ENCODE data around the gene SH3BP2.
A peak's percentile ranks its signal among the peaks of the same experiment; 100 is the strongest.

The SH3BP2 gene

DNA sequence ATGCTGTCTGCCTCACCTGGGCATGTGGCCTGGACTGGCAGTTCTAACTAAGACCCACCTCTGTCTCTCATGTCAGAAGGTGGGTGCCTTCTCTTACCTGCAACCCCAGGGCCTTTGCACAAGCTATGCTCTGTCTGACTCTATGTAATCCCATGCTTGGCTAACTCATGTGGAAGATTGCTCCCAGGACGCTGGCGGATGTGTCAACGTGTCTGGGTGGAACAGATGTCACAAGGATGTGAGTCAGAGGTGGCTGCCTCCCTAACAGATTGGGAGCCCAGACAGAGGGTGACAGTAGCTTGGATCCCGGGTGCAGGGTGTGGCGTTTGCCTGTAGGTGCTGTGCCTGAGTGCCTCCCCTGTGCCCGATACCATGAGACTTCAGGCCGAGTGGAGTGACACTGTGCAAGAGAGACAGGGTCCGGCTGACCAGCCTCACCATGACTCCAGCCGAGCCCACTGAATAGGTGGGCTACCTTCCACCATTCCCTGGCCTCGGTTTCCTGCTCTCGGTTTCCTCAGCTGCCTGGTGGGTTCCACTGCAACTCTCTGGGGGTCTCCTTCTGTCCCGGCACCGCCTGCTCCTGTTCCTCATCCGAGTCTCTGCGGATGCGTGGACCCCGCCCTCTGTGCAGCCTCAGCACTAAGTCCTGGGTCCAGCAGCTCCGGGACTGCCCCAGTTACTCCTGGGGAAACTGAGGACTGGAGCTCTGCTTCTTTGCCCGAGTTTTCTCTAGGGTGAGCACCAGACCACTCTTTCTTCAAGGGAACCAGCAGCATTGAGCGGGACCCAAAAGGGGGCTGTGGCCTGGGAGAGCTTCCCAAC, 11.0 kb downstream of the SH3BP2 start:
- no peak for DNase-seq (ENCODE audit: low read depth in 3 of 3)

GRCh38 chr4:2804449-2804972, 11.6 kb downstream of the SH3BP2 start:
- DNase-seq (ENCODE audit: low read depth in 3 of 3) = no peak

DNA sequence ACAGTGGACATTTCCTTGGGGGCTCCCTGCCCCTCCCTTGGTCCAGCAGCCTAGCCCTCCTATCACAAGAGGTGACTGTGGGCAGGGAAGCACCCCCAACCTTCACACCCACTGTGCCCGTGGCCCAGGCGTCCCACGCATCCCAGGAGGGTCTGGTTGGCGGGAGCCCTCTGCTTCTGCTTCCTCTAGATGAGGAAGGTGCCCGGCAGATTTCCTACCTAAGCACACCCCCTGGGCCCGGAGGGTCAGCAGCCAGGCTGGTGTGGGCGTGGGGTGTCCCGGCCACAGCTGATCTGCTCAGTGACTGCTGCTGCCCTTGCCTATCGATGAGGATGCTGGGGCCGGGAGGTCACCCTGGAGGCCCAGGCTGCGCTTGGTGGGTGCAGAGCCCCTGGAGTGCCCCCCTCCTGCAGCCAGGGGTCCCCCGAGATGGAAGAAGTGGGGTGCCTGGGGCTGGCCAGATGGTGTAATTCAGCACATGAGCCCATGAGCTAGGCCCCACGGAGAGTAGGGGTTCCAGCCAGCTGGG, 12.2 kb downstream of the SH3BP2 start:
- no peak for DNase-seq (ENCODE audit: low read depth in 3 of 3)

- DNase-seq (ENCODE audit: low read depth in 3 of 3) = no peak
These were observed 13.0 kb downstream of the SH3BP2 start for GRCh38 chr4:2805712-2806389.

- no peak for DNase-seq (ENCODE audit: low read depth in 3 of 3)
These were observed 13.8 kb downstream of the SH3BP2 start for GRCh38 chr4:2806390-2807355.

DNA sequence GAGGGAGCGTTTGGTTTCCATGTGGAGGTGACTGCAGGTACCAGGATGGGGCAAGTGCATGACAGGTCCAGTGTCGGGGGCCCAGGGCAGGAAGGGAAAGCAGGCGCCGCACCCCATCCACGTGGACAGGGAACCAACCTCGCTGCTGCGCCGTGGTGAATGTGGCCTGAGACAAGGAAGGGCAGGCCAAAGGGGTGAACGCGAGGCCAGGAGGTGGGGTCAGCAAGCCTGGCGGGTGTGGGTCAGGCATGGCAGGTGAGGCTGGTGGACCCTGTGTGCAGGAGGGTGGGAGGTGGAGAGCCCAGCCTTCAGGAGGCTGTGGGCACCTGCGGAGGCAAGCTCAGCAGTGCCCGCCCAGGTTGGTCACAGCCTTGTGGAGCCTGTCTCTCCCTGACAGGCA, 14.7 kb downstream of the SH3BP2 start:
- DNase-seq (ENCODE audit: low read depth in 3 of 3) = no peak

DNA sequence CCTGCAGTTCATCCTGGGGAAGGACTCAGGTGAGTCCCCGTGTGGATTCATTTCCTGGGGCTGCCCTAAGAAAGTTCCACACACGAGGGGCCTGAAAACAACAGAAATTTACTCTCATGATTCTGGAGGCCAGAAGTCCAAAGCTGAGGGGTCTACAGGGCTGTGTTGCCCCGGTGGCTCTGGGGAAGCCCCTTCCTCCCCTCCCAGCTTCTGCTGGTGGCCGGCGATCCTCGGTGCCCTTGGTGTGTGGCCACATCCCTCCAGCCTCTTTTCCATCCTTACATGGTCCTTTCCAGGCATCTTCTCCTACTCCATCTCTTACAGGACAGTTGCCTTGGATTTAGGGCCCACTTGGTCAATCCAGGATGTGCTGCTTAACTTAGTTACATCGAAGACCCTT, 15.1 kb downstream of the SH3BP2 start:
- no peak for DNase-seq (ENCODE audit: low read depth in 3 of 3)

- DNase-seq (ENCODE audit: low read depth in 3 of 3) = no peak
These were observed 16.8 kb downstream of the SH3BP2 start for GRCh38 chr4:2809610-2810180.

- no peak for DNase-seq (ENCODE audit: low read depth in 3 of 3)
These were observed 17.5 kb downstream of the SH3BP2 start for GRCh38 chr4:2810388-2810787.

- DNase-seq (ENCODE audit: low read depth in 3 of 3) = peak in 1 of 3 experiments; percentile 38
These were observed 19.1 kb downstream of the SH3BP2 start for GRCh38 chr4:2811830-2812611.

- DNase-seq (ENCODE audit: low read depth in 3 of 3) = no peak
These were observed 19.9 kb downstream of the SH3BP2 start for GRCh38 chr4:2812612-2813354.

- DNase-seq (ENCODE audit: low read depth in 3 of 3) = no peak
These were observed 20.8 kb downstream of the SH3BP2 start for GRCh38 chr4:2813446-2814405.

- DNase-seq (ENCODE audit: low read depth in 3 of 3) = no peak
These were observed 21.9 kb downstream of the SH3BP2 start for GRCh38 chr4:2814627-2815270.

- no peak for DNase-seq (ENCODE audit: low read depth in 3 of 3)
These were observed 23.6 kb downstream of the SH3BP2 start for GRCh38 chr4:2816401-2816954.

DNA sequence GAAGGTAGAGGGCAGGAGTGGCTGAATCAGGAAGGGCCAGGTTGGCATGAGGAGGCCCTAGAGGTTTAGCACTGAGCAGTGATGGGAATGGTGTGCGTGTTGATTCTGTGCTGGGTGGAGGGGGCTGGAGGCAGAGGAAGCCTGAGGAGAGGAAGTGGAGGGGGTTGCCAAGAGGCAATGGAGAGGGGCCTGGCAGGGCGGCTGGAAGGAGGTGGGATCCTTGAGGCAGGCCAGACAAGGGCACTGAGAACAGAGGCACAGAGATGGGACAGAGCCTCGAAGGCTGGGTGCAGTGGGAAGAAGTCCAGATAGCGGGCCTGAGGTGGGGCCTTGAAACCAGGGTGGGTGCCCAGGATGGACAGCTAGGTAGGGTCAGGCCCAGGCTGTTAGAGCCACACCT, 24.3 kb downstream of the SH3BP2 start:
- DNase-seq (ENCODE audit: low read depth in 3 of 3) = no peak

- no peak for DNase-seq (ENCODE audit: low read depth in 3 of 3)
These were observed 24.9 kb downstream of the SH3BP2 start for GRCh38 chr4:2817701-2818350.

GRCh38 chr4:2818351-2818939, 25.6 kb downstream of the SH3BP2 start:
- no peak for DNase-seq (ENCODE audit: low read depth in 3 of 3)
